GM23338 (cell line): ENCODE results near the gene FNDC3A. TPM values are rescaled to one million over a fixed set of nuclear protein-coding genes. Genes with fewer than 3 reads are reported as not detected.

Source experiments
- ATAC-seq: fragments of 200-7000 bp; cut with Tn5 transposase; 3 replicates; pipeline ENCODE4 v1.9.1; 2020
- DNase-seq: peaks from one replicate; pipeline ENCODE4 v3.0.0-alpha.2; 2015; ENCODE audit warnings: low spot score
- H2AFZ ChIP-seq: fragments of 200-600 bp; sonication (generic); 2 replicates; pipeline ENCODE4 v1.8.0; 2016; ENCODE audit warnings: antibody characterized with exemption, mild to moderate bottlenecking, moderate library complexity
- H3F3A ChIP-seq: fragments of 200-600 bp; sonication (generic); replicated peaks from 2 replicates; pipeline ENCODE4 v1.8.0; 2017; ENCODE audit warnings: antibody characterized with exemption, mixed run types, low read depth
- H3K27ac ChIP-seq: fragments of 200-600 bp; sonication (generic); 2 replicates; pipeline ENCODE4 v1.6.1; 2016; ENCODE audit warnings: low read depth
- H3K27me3 ChIP-seq: fragments of 200-600 bp; sonication (generic); 2 replicates; pipeline ENCODE4 v1.8.0; 2016; ENCODE audit warnings: mild to moderate bottlenecking, mixed run types, moderate library complexity; ENCODE audit not compliant: insufficient read depth
- H3K36me3 ChIP-seq: fragments of 200-600 bp; sonication (generic); 2 replicates; pipeline ENCODE4 v1.8.0; 2016; ENCODE audit warnings: mild to moderate bottlenecking; ENCODE audit not compliant: insufficient read depth
- H3K4me1 ChIP-seq: fragments of 200-600 bp; sonication (generic); 2 replicates; pipeline ENCODE4 v1.8.0; 2016; ENCODE audit warnings: mild to moderate bottlenecking, moderate library complexity; ENCODE audit not compliant: insufficient read depth
- H3K4me2 ChIP-seq: fragments of 200-600 bp; sonication (generic); 2 replicates; pipeline ENCODE4 v1.7.1; 2017; ENCODE audit warnings: mixed run types
- H3K4me3 ChIP-seq: fragments of 200-600 bp; sonication (generic); 2 replicates; pipeline ENCODE4 v1.6.1; 2016; ENCODE audit warnings: mixed run types
- H3K79me2 ChIP-seq: fragments of 200-600 bp; sonication (generic); replicated peaks from 2 replicates; pipeline ENCODE4 v1.8.0; 2017; ENCODE audit warnings: mild to moderate bottlenecking; ENCODE audit not compliant: insufficient read depth
- H3K9me2 ChIP-seq: fragments of 200-600 bp; sonication (generic); 2 replicates; pipeline ENCODE4 v1.8.0; 2017; ENCODE audit not compliant: insufficient read depth
- H4K20me1 ChIP-seq: fragments of 200-600 bp; sonication (generic); replicated peaks from 2 replicates; pipeline ENCODE4 v1.8.0; 2017; ENCODE audit warnings: mild to moderate bottlenecking; ENCODE audit not compliant: insufficient read depth
- H3K27ac Mint-ChIP-seq: 2 replicates; pipeline ENCODE4 v1.8.0; 2020; ENCODE audit warnings: inconsistent platforms, mild to moderate bottlenecking, moderate library complexity, mixed read lengths
- H3K27me3 Mint-ChIP-seq: 3 replicates; pipeline ENCODE4 v1.8.0; 2022; ENCODE audit warnings: low read depth, mild to moderate bottlenecking, moderate library complexity, mixed read lengths, inconsistent platforms; ENCODE audit not compliant: insufficient read depth, poor library complexity
- H3K36me3 Mint-ChIP-seq: 3 replicates; pipeline ENCODE4 v1.8.0; 2021; ENCODE audit warnings: low read depth, mild to moderate bottlenecking, inconsistent platforms, moderate library complexity, mixed read lengths
- H3K4me1 Mint-ChIP-seq: 3 replicates; pipeline ENCODE4 v1.8.0; 2020; ENCODE audit warnings: mild to moderate bottlenecking, inconsistent platforms, mixed read lengths
- H3K4me3 Mint-ChIP-seq: 3 replicates; pipeline ENCODE4 v1.8.0; 2021; ENCODE audit warnings: moderate library complexity, mild to moderate bottlenecking, inconsistent platforms, mixed read lengths
- H3K9me3 Mint-ChIP-seq: 3 replicates; pipeline ENCODE4 v1.8.0; 2020; ENCODE audit warnings: moderate library complexity, mild to moderate bottlenecking, inconsistent platforms, mixed read lengths
- CREB1 ChIP-seq: fragments of 250-450 bp; sonication (Bioruptor Pico); IDR thresholded peaks from 2 replicates; pipeline ENCODE4 v1.5.0; 2020; ENCODE audit warnings: low read depth, mild to moderate bottlenecking, moderate library complexity
- CTCF ChIP-seq, 2 experiments: fragments of 200-600 bp in 1 of 2; sonication (generic) in 1 of 2; conservative IDR thresholded peaks; 2 replicates each; pipeline versions ENCODE4 v1.5.1 to v1.6.1; 2016 to 2017; ENCODE audit warnings: antibody characterized with exemption in 2 of 2, low read depth in 2 of 2, mild to moderate bottlenecking in 2 of 2, moderate library complexity in 1 of 2
- ETS1 ChIP-seq: IDR thresholded peaks from 2 replicates; pipeline ENCODE4 v1.6.1; 2016; ENCODE audit warnings: antibody characterized with exemption
- EZH2 ChIP-seq: fragments of 200-600 bp; sonication (generic); IDR thresholded peaks from one replicate; pipeline ENCODE4 v1.8.0; 2017; ENCODE audit warnings: antibody characterized with exemption, mild to moderate bottlenecking, low read depth; ENCODE audit not compliant: unreplicated experiment
- EZH2phosphoT487 ChIP-seq: fragments of 200-600 bp; sonication (generic); IDR thresholded peaks from one replicate; pipeline ENCODE4 v1.8.1; 2018; ENCODE audit warnings: antibody characterized with exemption; ENCODE audit not compliant: unreplicated experiment
- JUNB ChIP-seq: IDR thresholded peaks from one replicate; pipeline ENCODE4 v1.6.1; 2016; ENCODE audit warnings: antibody characterized with exemption; ENCODE audit not compliant: unreplicated experiment
- NANOG ChIP-seq: IDR thresholded peaks from 2 replicates; pipeline ENCODE4 v1.6.1; 2016; ENCODE audit warnings: antibody characterized with exemption, borderline replicate concordance
- POLR2AphosphoS5 ChIP-seq: IDR thresholded peaks from 2 replicates; pipeline ENCODE4 v1.6.1; 2016; ENCODE audit warnings: antibody characterized with exemption, low read depth
- REST ChIP-seq: IDR thresholded peaks from one replicate; pipeline ENCODE4 v1.6.1; 2018; ENCODE audit warnings: antibody characterized with exemption; ENCODE audit not compliant: unreplicated experiment
- STAT1 ChIP-seq: IDR thresholded peaks from one replicate; pipeline ENCODE4 v1.6.1; 2016; ENCODE audit warnings: antibody characterized with exemption; ENCODE audit not compliant: unreplicated experiment
- ZNF114 ChIP-seq: fragments of 250-450 bp; sonication (Bioruptor Pico); IDR thresholded peaks from 2 replicates; pipeline ENCODE4 v1.5.0; 2020; ENCODE audit warnings: mild to moderate bottlenecking, moderate library complexity
- ZNF331 ChIP-seq: fragments of 250-450 bp; sonication (Bioruptor Pico); IDR thresholded peaks from 2 replicates; pipeline ENCODE4 v1.5.0; 2020; ENCODE audit warnings: low read depth, mild to moderate bottlenecking, moderate library complexity
- ZNF462 ChIP-seq: fragments of 250-450 bp; sonication (Bioruptor Pico); IDR thresholded peaks from 2 replicates; pipeline ENCODE4 v1.5.0; 2020; ENCODE audit warnings: mild to moderate bottlenecking, moderate library complexity
- long read RNA-seq: library from polyadenylated mRNA; unstranded; transcript quantifications from one replicate; pipeline ENCODE4 v2.0.0, GENCODE V29; 2020; ENCODE audit not compliant: unreplicated experiment
- polyA plus RNA-seq: library from polyadenylated mRNA; unstranded; fragments of >200 nt; fragmentation: Nextera tagmentation; extraction: Ambion mirVana; gene quantifications from 2 replicates; pipeline ENCODE4 v1.2.1, GENCODE V29; 2016
- total RNA-seq: library from RNA; depleted of rRNA; stranded (reverse); fragments of >200 nt; shearing (Covaris generic); gene quantifications from 2 replicates; pipeline ENCODE4 v1.2.3, GENCODE V29; 2014; rRNA removed

FNDC3A gene
- 31.1 and 32.0 TPM in 2 replicates for total RNA-seq
- 9.9 and 10.3 TPM in 2 replicates for polyA plus RNA-seq
- long read RNA-seq, partial matches to known transcripts, result 11 of 17 reads
- long read RNA-seq, other reads (novel, unspliced or antisense), result 6 of 17 reads

- ATAC-seq (peak; percentile 81), DNase-seq (peak; percentile 76)
- no peaks in the 10 kb centered on the region for H4K20me1 ChIP-seq
- H3K27ac Mint-ChIP-seq, result peak within 1 kb of the TSS; percentile 96
- TF ChIP-seq STAT1 (no peak), EZH2phosphoT487 (no peak), REST (no peak), ETS1 (no peak), POLR2AphosphoS5 (peak; percentile 60; the same call in 1 of the 2 replicates), ZNF331 (CRISPR knock-in tag) (no peak), CREB1 (peak; percentile 29; the same call in 1 of the 2 replicates), EZH2 (no peak), ZNF114 (CRISPR knock-in tag) (no peak), ZNF462 (CRISPR knock-in tag) (no peak), CTCF (conservative IDR thresholded peaks at IDR 0.05; ENCODE audit: low read depth in 2 of 2) (peak in 1 of 2 experiments; percentile 27; a peak in 2 of 4 replicates), NANOG (no peak), JUNB (no peak)
- H3K9me3 Mint-ChIP-seq, result peaks cover 22% of the 10 kb centered on the region
- peaks cover 33% of the 10 kb centered on the region for H3K4me1 Mint-ChIP-seq
- H2AFZ ChIP-seq, result peak within 1 kb of the TSS; percentile 74
- peak within 1 kb of the TSS; percentile 81 for H3K4me3 ChIP-seq
- H3K27me3 Mint-ChIP-seq, result peaks cover 6% of the 10 kb centered on the region
- H3K9me2 ChIP-seq, result no peaks in the 10 kb centered on the region; the same call in 1 of the 2 replicates
- peaks cover 10% of the 10 kb centered on the region; the same call in 1 of the 2 replicates for H3K36me3 ChIP-seq
- no peaks in the 10 kb centered on the region for H3K27me3 ChIP-seq
- peaks cover 3% of the 10 kb centered on the region; the same call in 1 of the 2 replicates for H3F3A ChIP-seq
- H3K79me2 ChIP-seq, result peaks cover 40% of the 10 kb centered on the region
- H3K36me3 Mint-ChIP-seq, result peaks cover 17% of the 10 kb centered on the region
- peaks cover 42% of the 10 kb centered on the region for H3K4me1 ChIP-seq
- H3K4me3 Mint-ChIP-seq, result peak within 1 kb of the TSS; percentile 93
- H3K27ac ChIP-seq, result peak within 1 kb of the TSS; percentile 83
- H3K4me2 ChIP-seq, result peak within 1 kb of the TSS; percentile 90
Observed at GRCh38 chr13:48975856-48976575, at the start of gene FNDC3A. Gene FNDC3A, plus strand, starts transcription at chr13:48975912. Its CDS starts 30,279 bp downstream, at chr13:49006191.
